Epithelial cell of umbilical artery (primary cell): ENCODE results near the gene G6PC1. TPM values are rescaled to one million over a fixed set of nuclear protein-coding genes. Genes with fewer than 3 reads are reported as not detected.

Source experiments
- total RNA-seq: library from RNA; depleted of rRNA; stranded (reverse); fragments of >200 nt; gene quantifications from 2 replicates; pipeline ENCODE4 v1.2.3, GENCODE V29; 2014

G6PC1 gene
- total RNA-seq = not detected in 2 replicates

GRCh38 chr17:42900460-42901331 is at the start of gene G6PC1:
Gene G6PC1, plus strand, starts transcription at chr17:42900799. Its CDS starts 78 bp downstream, at chr17:42900877.

GRCh38 chr17:42850954-42851353 is 49.6 kb upstream of the G6PC1 start, which contains the start of gene AOC3:
Gene AOC3, plus strand, starts transcription at chr17:42851199. Its CDS starts 145 bp downstream, at chr17:42851344.

Other genes starting within 250 kb of the G6PC1 start
- 2.6 and 4.1 TPM in 2 replicates for gene TUBG2, start 241.5 kb upstream of the G6PC1 start, total RNA-seq
- 7.9 and 8.4 TPM in 2 replicates for gene PLEKHH3, start 223.8 kb upstream of the G6PC1 start, total RNA-seq
- gene CCR10, start 219.0 kb upstream of the G6PC1 start, total RNA-seq = 0.65 and 2.3 TPM in 2 replicates
- 2.6 and 11.2 TPM in 2 replicates for gene CNTNAP1, start 218.3 kb upstream of the G6PC1 start, total RNA-seq
- 5.8 and 14.0 TPM in 2 replicates for gene EZH1, start 155.8 kb upstream of the G6PC1 start, total RNA-seq
- 1.9 and 5.2 TPM in 2 replicates for gene RAMP2, start 139.6 kb upstream of the G6PC1 start, total RNA-seq
- 61.4 and 62.2 TPM in 2 replicates for gene VPS25, start 127.3 kb upstream of the G6PC1 start, total RNA-seq
- gene WNK4, start 120.2 kb upstream of the G6PC1 start, total RNA-seq = 0.32 and 0.76 TPM in 2 replicates
- 88.4 and 101 TPM in 2 replicates for gene COA3, start 102.1 kb upstream of the G6PC1 start, total RNA-seq
- gene CNTD1, start 101.9 kb upstream of the G6PC1 start, total RNA-seq = 0.32 TPM in 1 of 2 replicates, not detected in the other
- 127 and 198 TPM in 2 replicates for gene BECN1, start 76.5 kb upstream of the G6PC1 start, total RNA-seq
- gene PSME3, start 67.4 kb upstream of the G6PC1 start, total RNA-seq = 91.3 and 127 TPM in 2 replicates
- gene AOC2, start 56.2 kb upstream of the G6PC1 start, total RNA-seq = 0.32 and 0.46 TPM in 2 replicates
- under 0.01 and 0.15 TPM in 2 replicates for gene AOC3, start 49.6 kb upstream of the G6PC1 start, total RNA-seq
- 25.7 and 34.2 TPM in 2 replicates for gene AARSD1, start 63.7 kb downstream of the G6PC1 start, total RNA-seq
- 0.65 TPM in 1 of 2 replicates, not detected in the other for gene PTGES3L, start 79.3 kb downstream of the G6PC1 start, total RNA-seq
- 8.8 and 12.6 TPM in 2 replicates for gene RUNDC1, start 79.8 kb downstream of the G6PC1 start, total RNA-seq
- gene RPL27, start 97.6 kb downstream of the G6PC1 start, total RNA-seq = 928 and 1,618 TPM in 2 replicates
- 15.3 and 91.0 TPM in 2 replicates for gene IFI35, start 106.0 kb downstream of the G6PC1 start, total RNA-seq
- gene VAT1, start 121.6 kb downstream of the G6PC1 start, total RNA-seq = 160 and 194 TPM in 2 replicates
- under 0.01 and 0.46 TPM in 2 replicates for gene RND2, start 124.4 kb downstream of the G6PC1 start, total RNA-seq
- gene BRCA1, start 224.6 kb downstream of the G6PC1 start, total RNA-seq = 14.6 and 26.3 TPM in 2 replicates